IgD-negative memory B cell (primary cell): ENCODE results near the gene TNXB. TPM values are rescaled to one million over a fixed set of nuclear protein-coding genes. Genes with fewer than 3 reads are reported as not detected.

Experiments used
- H3K27ac Mint-ChIP-seq, 3 donors: one replicate each; pipeline ENCODE4 v1.8.0; 2020 to 2022; ENCODE audit warnings: mild to moderate bottlenecking in 3 of 3, mixed read lengths in 3 of 3, moderate library complexity in 1 of 3
- H3K27me3 Mint-ChIP-seq: one replicate; pipeline ENCODE4 v1.8.0; 2021; ENCODE audit warnings: mixed read lengths
- H3K36me3 Mint-ChIP-seq: one replicate; pipeline ENCODE4 v1.8.0; 2020; ENCODE audit warnings: mild to moderate bottlenecking, mixed read lengths
- H3K4me1 Mint-ChIP-seq, 3 donors: one replicate each; pipeline ENCODE4 v1.8.0; 2020 to 2022; ENCODE audit warnings: mixed read lengths in 3 of 3, mild to moderate bottlenecking in 1 of 3
- H3K4me3 Mint-ChIP-seq, 4 donors: one replicate each; pipeline ENCODE4 v1.8.0; 2020 to 2022; ENCODE audit warnings: mild to moderate bottlenecking in 4 of 4, mixed read lengths in 4 of 4, moderate library complexity in 3 of 4
- H3K9me3 Mint-ChIP-seq, 3 donors: one replicate each; pipeline ENCODE4 v1.8.0; 2020 to 2021; ENCODE audit warnings: mixed read lengths in 3 of 3, mild to moderate bottlenecking in 1 of 3
- polyA plus RNA-seq: library from polyadenylated mRNA; unstranded; fragments of 300-500 nt; fragmentation: Illumina TruSeq; gene quantifications from one replicate; pipeline ENCODE4 v1.2.3, GENCODE V29; 2021

TNXB gene, protein sequence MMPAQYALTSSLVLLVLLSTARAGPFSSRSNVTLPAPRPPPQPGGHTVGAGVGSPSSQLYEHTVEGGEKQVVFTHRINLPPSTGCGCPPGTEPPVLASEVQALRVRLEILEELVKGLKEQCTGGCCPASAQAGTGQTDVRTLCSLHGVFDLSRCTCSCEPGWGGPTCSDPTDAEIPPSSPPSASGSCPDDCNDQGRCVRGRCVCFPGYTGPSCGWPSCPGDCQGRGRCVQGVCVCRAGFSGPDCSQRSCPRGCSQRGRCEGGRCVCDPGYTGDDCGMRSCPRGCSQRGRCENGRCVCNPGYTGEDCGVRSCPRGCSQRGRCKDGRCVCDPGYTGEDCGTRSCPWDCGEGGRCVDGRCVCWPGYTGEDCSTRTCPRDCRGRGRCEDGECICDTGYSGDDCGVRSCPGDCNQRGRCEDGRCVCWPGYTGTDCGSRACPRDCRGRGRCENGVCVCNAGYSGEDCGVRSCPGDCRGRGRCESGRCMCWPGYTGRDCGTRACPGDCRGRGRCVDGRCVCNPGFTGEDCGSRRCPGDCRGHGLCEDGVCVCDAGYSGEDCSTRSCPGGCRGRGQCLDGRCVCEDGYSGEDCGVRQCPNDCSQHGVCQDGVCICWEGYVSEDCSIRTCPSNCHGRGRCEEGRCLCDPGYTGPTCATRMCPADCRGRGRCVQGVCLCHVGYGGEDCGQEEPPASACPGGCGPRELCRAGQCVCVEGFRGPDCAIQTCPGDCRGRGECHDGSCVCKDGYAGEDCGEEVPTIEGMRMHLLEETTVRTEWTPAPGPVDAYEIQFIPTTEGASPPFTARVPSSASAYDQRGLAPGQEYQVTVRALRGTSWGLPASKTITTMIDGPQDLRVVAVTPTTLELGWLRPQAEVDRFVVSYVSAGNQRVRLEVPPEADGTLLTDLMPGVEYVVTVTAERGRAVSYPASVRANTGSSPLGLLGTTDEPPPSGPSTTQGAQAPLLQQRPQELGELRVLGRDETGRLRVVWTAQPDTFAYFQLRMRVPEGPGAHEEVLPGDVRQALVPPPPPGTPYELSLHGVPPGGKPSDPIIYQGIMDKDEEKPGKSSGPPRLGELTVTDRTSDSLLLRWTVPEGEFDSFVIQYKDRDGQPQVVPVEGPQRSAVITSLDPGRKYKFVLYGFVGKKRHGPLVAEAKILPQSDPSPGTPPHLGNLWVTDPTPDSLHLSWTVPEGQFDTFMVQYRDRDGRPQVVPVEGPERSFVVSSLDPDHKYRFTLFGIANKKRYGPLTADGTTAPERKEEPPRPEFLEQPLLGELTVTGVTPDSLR (N-terminal part only)
- 0.21 TPM for polyA plus RNA-seq

DNA sequence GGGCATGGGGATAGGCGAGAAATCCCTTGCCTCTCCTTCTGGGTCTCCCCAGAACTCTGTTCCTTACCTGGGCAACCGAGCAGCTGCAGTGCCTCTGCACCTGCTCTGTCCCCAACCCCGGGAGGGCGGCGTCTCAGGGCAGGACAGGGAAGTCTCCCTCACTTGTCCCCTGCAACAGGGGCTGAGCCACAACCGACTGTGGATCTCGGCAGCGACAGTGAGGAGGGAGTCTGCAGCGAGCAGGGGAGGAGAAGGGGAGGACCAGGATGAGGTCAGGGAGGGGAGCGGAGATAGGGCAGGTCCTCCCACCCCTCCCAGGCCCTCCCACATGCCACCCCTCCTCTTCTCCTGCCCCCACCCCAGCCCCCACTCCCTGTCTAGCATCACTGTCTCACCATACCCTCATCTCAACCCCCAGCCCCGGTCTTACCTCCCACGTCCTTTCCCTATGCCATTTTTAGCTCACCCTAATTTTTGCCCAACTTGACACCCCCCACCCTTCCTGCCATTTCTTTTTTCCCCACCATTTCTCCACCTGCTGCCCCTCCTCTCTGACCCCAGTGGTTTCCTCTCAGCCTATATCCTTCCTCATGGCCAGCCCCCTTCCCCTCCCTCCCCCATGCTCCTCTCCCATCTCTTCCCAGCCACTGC is at the start of gene TNXB:
TSS of gene TNXB (minus strand) at position 225 of the 651 bp plus-strand sequence. CDS start 11,140 bp downstream, outside the sequence.
- Mint-ChIP-seq H3K27ac (peak within 1 kb of the TSS in 1 of 3 donors; percentile 55), H3K4me3 (no peak within 1 kb of the TSS), H3K36me3 (peaks cover 1% of the 10 kb centered on the region), H3K4me1 (peaks cover 0 to 12% (median 5%) of the 10 kb centered on the region in 3 donors), H3K9me3 (no peaks in the 10 kb centered on the region), H3K27me3 (peaks cover 23% of the 10 kb centered on the region)

DNA sequence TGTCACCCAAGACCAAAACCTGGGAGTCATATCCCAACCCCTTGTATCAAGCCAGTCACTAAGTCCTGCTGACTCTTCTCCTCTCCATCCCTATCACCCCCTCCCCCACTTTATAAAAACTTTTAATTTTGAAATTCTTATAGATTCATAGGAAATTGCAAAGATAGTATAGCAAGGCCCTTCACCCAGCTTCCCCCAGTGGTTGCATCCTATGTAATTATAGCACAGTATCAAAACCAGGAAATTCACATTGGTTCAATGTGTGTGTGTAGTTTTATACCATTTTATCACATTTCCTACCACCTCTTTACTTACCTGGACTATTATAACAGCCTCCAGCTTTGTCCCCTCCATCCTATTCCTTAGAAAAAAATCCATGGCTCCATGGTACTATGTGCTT is 48.9 kb upstream of the TNXB start:
- H3K27ac Mint-ChIP-seq = no peak overlapping the region

DNA sequence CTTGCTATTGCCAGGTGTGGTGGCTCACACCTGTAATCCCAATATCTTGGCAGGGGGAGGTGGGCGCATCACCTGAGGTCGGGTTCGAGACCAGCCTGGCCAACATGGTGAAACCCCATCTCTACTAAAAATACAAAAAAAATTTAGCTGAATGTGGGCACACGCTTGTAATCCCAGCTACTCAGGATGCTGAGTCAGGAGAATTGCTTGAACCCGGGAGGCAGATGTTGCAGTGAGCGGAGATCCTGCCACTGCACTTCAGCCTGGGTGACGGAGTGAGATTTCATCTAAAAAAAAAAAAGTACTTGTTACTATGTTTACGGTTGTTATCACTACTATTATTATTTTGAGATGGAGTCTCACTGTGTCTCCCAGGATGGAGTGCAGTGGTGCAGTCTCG is 47.8 kb upstream of the TNXB start:
- Mint-ChIP-seq H3K9me3 (no peaks in the 10 kb centered on the region), H3K4me1 (peaks cover 14 to 19% (median 16%) of the 10 kb centered on the region in 3 donors), H3K4me3 (no peak overlapping the region), H3K36me3 (no peaks in the 10 kb centered on the region), H3K27ac (no peak overlapping the region), H3K27me3 (peaks cover 18% of the 10 kb centered on the region)

More for the DNA sequence above, 48.9 kb upstream of the TNXB start:
- no peak overlapping the region for H3K4me3 Mint-ChIP-seq
- H3K27me3 Mint-ChIP-seq = peaks cover 8% of the 10 kb centered on the region
- H3K36me3 Mint-ChIP-seq = no peaks in the 10 kb centered on the region
- H3K9me3 Mint-ChIP-seq = no peaks in the 10 kb centered on the region
- H3K4me1 Mint-ChIP-seq = peaks cover 10 to 14% (median 14%) of the 10 kb centered on the region in 3 donors

DNA sequence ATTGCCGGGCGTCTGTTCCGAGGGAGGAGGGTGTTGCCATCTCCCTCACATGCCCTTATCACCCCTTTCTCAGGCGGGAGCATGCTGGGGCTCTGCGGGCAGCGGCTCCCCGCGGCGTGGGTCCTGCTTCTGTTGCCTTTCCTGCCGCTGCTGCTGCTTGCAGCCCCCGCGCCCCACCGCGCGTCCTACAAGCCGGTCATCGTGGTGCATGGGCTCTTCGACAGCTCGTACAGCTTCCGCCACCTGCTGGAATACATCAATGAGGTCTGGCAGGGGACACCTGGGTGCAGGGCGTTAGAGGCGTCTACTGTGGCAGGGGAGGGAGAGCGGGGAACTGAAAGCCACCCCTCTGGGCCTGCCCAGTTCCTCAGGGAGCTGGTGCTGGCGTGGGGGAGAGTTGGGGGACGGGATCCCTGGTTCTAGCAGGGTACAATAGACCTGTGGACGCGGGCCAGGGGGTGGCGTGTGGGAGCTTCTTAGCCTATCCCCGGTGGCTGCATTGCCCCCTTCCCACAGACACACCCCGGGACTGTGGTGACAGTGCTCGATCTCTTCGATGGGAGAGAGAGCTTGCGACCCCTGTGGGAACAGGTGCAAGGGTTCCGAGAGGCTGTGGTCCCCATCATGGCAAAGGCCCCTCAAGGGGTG is 45.5 kb upstream of the TNXB start:
- peak overlapping the region; percentile 82 to 100 (median 92) for H3K4me3 Mint-ChIP-seq
- H3K27ac Mint-ChIP-seq = peak overlapping the region in 2 of 3 donors; percentile 58 to 80
- no peaks in the 10 kb centered on the region for H3K36me3 Mint-ChIP-seq
- peaks cover 14 to 20% (median 19%) of the 10 kb centered on the region in 3 donors for H3K4me1 Mint-ChIP-seq
- H3K27me3 Mint-ChIP-seq = peaks cover 31% of the 10 kb centered on the region
- H3K9me3 Mint-ChIP-seq = peaks cover 0 to 1% (median 0%) of the 10 kb centered on the region in 3 donors

- Mint-ChIP-seq H3K27me3 (peaks cover 36% of the 10 kb centered on the region), H3K4me1 (peaks cover 15 to 22% (median 19%) of the 10 kb centered on the region in 3 donors), H3K36me3 (no peaks in the 10 kb centered on the region), H3K27ac (peak within 1 kb of the TSS; percentile 18 to 80 (median 58)), H3K9me3 (peaks cover 0 to 4% (median 0%) of the 10 kb centered on the region in 3 donors), H3K4me3 (peak within 1 kb of the TSS; percentile 82 to 100 (median 92))
Measured at GRCh38 chr6:32153564-32154513, 44.7 kb upstream of the TNXB start, which contains the start of gene PPT2. PPT2 (plus strand) TSS chr6:32154141; CDS start chr6:32154595, 454 bp downstream.

DNA sequence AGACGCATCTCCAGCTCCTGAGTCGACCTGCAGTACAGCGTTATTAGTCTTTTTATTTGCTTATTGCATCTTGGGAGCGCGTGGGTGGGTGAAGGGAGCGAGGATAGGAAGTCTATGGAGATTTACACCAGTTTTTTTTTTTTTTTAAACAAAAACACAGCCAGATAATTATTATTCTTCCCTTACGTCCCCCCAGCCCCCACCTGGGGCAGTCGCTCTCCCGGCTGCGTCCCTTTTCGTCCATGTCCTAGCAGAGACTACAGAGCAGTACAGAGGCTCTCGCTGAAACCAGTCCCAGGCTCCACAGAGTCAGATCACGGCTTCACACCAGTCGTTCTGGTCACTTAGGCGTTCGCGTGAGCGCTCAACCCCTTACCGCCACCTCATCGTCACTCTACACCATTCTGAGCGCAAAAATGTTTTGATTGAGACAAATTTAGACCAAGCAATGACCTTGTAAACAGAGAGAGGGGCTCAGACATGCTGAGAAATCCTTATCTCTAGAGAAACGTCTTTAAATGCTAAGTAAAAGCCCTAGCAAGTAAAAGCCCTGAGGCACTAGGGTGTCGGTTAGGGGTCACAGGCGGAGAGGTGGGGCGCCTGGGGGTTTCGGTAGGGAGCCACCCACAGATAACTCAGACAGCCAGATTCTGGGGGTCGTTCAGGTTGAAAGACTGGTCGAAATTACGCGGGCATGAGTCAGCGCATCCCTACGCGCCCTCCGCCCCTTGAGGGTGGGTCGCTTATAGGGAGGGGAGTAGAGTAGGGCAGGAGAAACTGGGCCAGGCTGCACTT is 43.8 kb upstream of the TNXB start:
- Mint-ChIP-seq H3K4me3 (peak overlapping the region; percentile 26 to 92 (median 84)), H3K36me3 (no peaks in the 10 kb centered on the region), H3K9me3 (peaks cover 0 to 4% (median 0%) of the 10 kb centered on the region in 3 donors), H3K27me3 (peaks cover 44% of the 10 kb centered on the region), H3K4me1 (peaks cover 17 to 27% (median 19%) of the 10 kb centered on the region in 3 donors), H3K27ac (peak overlapping the region in 1 of 3 donors; percentile 15)

- peak within 1 kb of the TSS in 3 of 4 donors; percentile 19 to 82 (median 70) for H3K4me3 Mint-ChIP-seq
- peaks cover 52% of the 10 kb centered on the region for H3K27me3 Mint-ChIP-seq
- peaks cover 0 to 4% (median 0%) of the 10 kb centered on the region in 3 donors for H3K9me3 Mint-ChIP-seq
- peak within 1 kb of the TSS in 1 of 3 donors; percentile 21 for H3K27ac Mint-ChIP-seq
- no peaks in the 10 kb centered on the region for H3K36me3 Mint-ChIP-seq
- peaks cover 17 to 27% (median 19%) of the 10 kb centered on the region in 3 donors for H3K4me1 Mint-ChIP-seq
Measured at GRCh38 chr6:32151863-32152768, 43.0 kb upstream of the TNXB start, which contains the start of gene PRRT1. PRRT1 (minus strand) TSS chr6:32151939; CDS start chr6:32151827, 112 bp downstream.

DNA sequence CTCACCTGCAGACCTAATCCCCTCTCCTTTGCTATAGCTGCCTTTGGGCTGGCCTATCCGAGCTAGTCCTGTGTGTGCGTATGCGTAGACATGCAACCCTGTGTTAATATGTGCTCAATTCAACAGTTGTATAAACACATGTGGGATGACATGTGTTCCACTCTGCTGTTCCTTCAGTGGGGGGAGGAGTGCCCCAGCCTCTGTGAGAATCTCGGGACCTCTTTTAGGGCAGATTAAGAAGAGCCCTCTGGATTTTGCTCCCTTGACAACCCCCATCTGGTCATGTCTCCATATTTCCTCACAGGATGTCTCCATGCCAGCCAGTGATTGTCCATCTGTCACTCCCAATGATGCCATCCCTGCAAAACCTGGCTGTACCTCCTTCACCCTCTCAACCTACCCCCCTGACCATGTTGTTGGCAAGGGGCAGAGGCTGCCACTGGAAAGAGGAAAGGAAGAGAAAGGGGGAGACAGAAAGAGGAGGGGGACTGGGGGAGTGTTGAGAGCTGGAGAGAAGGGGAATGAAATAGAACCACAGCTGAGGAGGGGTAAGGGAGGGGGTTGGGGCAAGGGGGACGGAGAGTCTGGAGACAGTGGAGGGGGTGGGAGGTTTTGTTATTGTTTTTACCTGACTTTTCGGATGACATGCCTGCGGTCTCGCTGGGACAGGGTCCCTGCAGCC is 42.2 kb upstream of the TNXB start:
- H3K9me3 Mint-ChIP-seq = peaks cover 0 to 4% (median 0%) of the 10 kb centered on the region in 3 donors
- peaks cover 52% of the 10 kb centered on the region for H3K27me3 Mint-ChIP-seq
- peak overlapping the region in 2 of 4 donors; percentile 19 to 25 for H3K4me3 Mint-ChIP-seq
- H3K36me3 Mint-ChIP-seq = no peaks in the 10 kb centered on the region
- peaks cover 17 to 27% (median 19%) of the 10 kb centered on the region in 3 donors for H3K4me1 Mint-ChIP-seq
- no peak overlapping the region for H3K27ac Mint-ChIP-seq

GRCh38 chr6:32149932-32150870 is 41.1 kb upstream of the TNXB start:
- Mint-ChIP-seq H3K27ac (peak overlapping the region in 1 of 3 donors; percentile 74), H3K27me3 (peaks cover 52% of the 10 kb centered on the region), H3K4me1 (peaks cover 19 to 26% (median 20%) of the 10 kb centered on the region in 3 donors)

More at GRCh38 chr6:32149932-32150870, 41.1 kb upstream of the TNXB start:
- H3K9me3 Mint-ChIP-seq = peaks cover 0 to 4% (median 0%) of the 10 kb centered on the region in 3 donors
- H3K4me3 Mint-ChIP-seq = peak overlapping the region in 1 of 4 donors; percentile 87
- no peaks in the 10 kb centered on the region for H3K36me3 Mint-ChIP-seq
